ENCODE results near the gene OSBPL3. TPM values are rescaled to one million over a fixed set of nuclear protein-coding genes. Genes with fewer than 3 reads are reported as not detected.

Gene OSBPL3
- polyA plus RNA-seq, 1 of the 3 experiments (the other 2 are of a cell fraction) = 23.2 TPM

DNA sequence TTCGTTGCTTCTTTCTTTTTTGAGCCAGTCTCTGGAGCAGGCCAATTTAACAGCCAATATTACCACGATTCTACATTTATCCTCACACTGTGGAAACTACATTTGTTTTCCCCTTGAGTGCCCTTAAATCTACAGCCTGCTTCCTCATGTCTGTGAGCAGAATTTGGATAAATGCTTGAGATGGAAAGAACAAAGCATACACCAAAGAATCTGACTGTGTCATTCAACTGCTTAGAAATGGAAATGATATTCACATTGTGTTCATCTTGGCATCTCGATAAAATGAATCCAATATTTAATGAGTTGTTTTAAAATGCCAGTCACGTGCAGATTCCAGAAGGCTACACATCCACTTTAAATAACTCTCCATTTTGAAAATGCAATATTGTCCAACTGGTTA lies 181.7 kb downstream of the OSBPL3 start:
- Histone ChIP-seq H3K4me3 (ENCODE audit: low read depth in 2 of 2, low read length in 1 of 2) (no peak overlapping the region), H3K4me2 (no peak overlapping the region), H3K9me3 (no peaks in the 10 kb centered on the region), H3K79me2 (ENCODE audit: insufficient read depth) (no peaks in the 10 kb centered on the region), H2AFZ (ENCODE audit: low read depth) (no peak overlapping the region), H4K20me1 (ENCODE audit: insufficient read depth) (no peaks in the 10 kb centered on the region), H3K4me1 (ENCODE audit: control insufficient read depth in 1 of 2, insufficient read depth in 2 of 2, low read depth in 1 of 2, low read length in 1 of 2) (no peaks in the 10 kb centered on the region), H3K27me3 (ENCODE audit: insufficient read depth) (no peaks in the 10 kb centered on the region), H3K27ac (ENCODE audit: low read depth in 2 of 2, low read length in 1 of 2) (no peak overlapping the region), H3K36me3 (replicated peaks in 1 of 2; ENCODE audit: control insufficient read depth in 1 of 2, insufficient read depth in 2 of 2, low read length in 1 of 2) (peaks cover 52 to 53% of the 10 kb centered on the region in 2 experiments), H3K9me2 (no peaks in the 10 kb centered on the region), H3F3A (replicated peaks; ENCODE audit: insufficient read depth) (peaks cover 7% of the 10 kb centered on the region), H3K9ac (no peak overlapping the region)
- CTCF ChIA-PET = interaction anchor here (2.1 to 2.3 kb wide), 2 partner anchors 14 to 300 kb away, joined by 7 to 8 read pairs; no protein-coding TSS in a partner anchor
- POLR2A ChIA-PET = no interaction called here
- 83% methylated on average over 4 of the region's 4 CpGs for WGBS (ENCODE audit: low lambda C conversion rate)
- DNase-seq = no peak
- TF ChIP-seq, protein P1, sequence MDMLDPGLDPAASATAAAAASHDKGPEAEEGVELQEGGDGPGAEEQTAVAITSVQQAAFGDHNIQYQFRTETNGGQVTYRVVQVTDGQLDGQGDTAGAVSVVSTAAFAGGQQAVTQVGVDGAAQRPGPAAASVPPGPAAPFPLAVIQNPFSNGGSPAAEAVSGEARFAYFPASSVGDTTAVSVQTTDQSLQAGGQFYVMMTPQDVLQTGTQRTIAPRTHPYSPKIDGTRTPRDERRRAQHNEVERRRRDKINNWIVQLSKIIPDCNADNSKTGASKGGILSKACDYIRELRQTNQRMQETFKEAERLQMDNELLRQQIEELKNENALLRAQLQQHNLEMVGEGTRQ (IDR thresholded peaks at IDR 0.05; ENCODE audit: borderline replicate concordance, low read depth, low read length) = no peak
- TF ChIP-seq, protein P2, sequence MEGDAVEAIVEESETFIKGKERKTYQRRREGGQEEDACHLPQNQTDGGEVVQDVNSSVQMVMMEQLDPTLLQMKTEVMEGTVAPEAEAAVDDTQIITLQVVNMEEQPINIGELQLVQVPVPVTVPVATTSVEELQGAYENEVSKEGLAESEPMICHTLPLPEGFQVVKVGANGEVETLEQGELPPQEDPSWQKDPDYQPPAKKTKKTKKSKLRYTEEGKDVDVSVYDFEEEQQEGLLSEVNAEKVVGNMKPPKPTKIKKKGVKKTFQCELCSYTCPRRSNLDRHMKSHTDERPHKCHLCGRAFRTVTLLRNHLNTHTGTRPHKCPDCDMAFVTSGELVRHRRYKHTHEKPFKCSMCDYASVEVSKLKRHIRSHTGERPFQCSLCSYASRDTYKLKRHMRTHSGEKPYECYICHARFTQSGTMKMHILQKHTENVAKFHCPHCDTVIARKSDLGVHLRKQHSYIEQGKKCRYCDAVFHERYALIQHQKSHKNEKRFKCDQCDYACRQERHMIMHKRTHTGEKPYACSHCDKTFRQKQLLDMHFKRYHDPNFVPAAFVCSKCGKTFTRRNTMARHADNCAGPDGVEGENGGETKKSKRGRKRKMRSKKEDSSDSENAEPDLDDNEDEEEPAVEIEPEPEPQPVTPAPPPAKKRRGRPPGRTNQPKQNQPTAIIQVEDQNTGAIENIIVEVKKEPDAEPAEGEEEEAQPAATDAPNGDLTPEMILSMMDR (IDR thresholded peaks at IDR 0.05) = no peak
- no peak for TF ChIP-seq GATA2 (CRISPR knock-in tag; IDR thresholded peaks at IDR 0.05)
- TF ChIP-seq TEAD4 (IDR thresholded peaks at IDR 0.05; ENCODE audit: borderline replicate concordance, insufficient read depth) = no peak
- no peak for TF ChIP-seq RAD21 (IDR thresholded peaks at IDR 0.05; ENCODE audit: low read length)
- TF ChIP-seq RXRA (IDR thresholded peaks at IDR 0.05; ENCODE audit: borderline replicate concordance, low read depth) = no peak
- no peak for TF ChIP-seq YY1 (IDR thresholded peaks at IDR 0.05; ENCODE audit: low read depth)
- no peak for TF ChIP-seq GABPA (IDR thresholded peaks at IDR 0.05; ENCODE audit: low read depth)
- no peak for TF ChIP-seq POLR2AphosphoS5 (IDR thresholded peaks at IDR 0.05; ENCODE audit: low read depth, low read length)
- TF ChIP-seq FOXM1 (IDR thresholded peaks at IDR 0.05; ENCODE audit: low read depth) = no peak
- no peak for TF ChIP-seq NRF1 (IDR thresholded peaks at IDR 0.05; ENCODE audit: low read depth, low read length)
- TF ChIP-seq SIN3A (IDR thresholded peaks at IDR 0.05; ENCODE audit: borderline replicate concordance, low read depth, low read length) = no peak
- TF ChIP-seq EP300 (IDR thresholded peaks at IDR 0.05; ENCODE audit: borderline replicate concordance in 1 of 2, low read depth in 1 of 2, low read length in 1 of 2) = no peak
- no peak for TF ChIP-seq TAF1 (IDR thresholded peaks at IDR 0.05; ENCODE audit: borderline replicate concordance, low read depth, low read length)
- TF ChIP-seq SMC3 (IDR thresholded peaks at IDR 0.05; ENCODE audit: low read depth, low read length) = no peak
- no peak for TF ChIP-seq RCOR1 (IDR thresholded peaks at IDR 0.05; ENCODE audit: low read length)
- TF ChIP-seq, protein P3, sequence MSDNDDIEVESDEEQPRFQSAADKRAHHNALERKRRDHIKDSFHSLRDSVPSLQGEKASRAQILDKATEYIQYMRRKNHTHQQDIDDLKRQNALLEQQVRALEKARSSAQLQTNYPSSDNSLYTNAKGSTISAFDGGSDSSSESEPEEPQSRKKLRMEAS (IDR thresholded peaks at IDR 0.05; ENCODE audit: low read depth) = no peak
- TF ChIP-seq FOSL2 (IDR thresholded peaks at IDR 0.05; ENCODE audit: borderline replicate concordance, low read depth) = no peak
- no peak for TF ChIP-seq EZH2phosphoT487 (IDR thresholded peaks at IDR 0.05; ENCODE audit: borderline replicate concordance, low read depth)
- TF ChIP-seq ELF1 (IDR thresholded peaks at IDR 0.05) = no peak

All from SK-N-SH (cell line).